Stimulated activated CD4-positive, alpha-beta T cell treated with anti-CD3 and anti-CD28 coated beads, TNF-alpha, amount 100 ng/mL, for 24 hours (primary cell): ENCODE measurements around the gene GSTK1.
"Not testable (repeated sequence)": the region's sequence is repeated elsewhere in the genome, so short reads cannot be mapped to it uniquely, and the experiment has no call there.

Experiments used
- DNase-seq, 3 experiments: peaks; one replicate each; pipeline ENCODE4 v3.0.0-alpha.2; 2020; ENCODE audit warnings: low read depth in 3 of 3

Gene GSTK1

GRCh38 chr7:143238289-143238980 is 24.8 kb upstream of the GSTK1 start:
- no peak for DNase-seq

DNA sequence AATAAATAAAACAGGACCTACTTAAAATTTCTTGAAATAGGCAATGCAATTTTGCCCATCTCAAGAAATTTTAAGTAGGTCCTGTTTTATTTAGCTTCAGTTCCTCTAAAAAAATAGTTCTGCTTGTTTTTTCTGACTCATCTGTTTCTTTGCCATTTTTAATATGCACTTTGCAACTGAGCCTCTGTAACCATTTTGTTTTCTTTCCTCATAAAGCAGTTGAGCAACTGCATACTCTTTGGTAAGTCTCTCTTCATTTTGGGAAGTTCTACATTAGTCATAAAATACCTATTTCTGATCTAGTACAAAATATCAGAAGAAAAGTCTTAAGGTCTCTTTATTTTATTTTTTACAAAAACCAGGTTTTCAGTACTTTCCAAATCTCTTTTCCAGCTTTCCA is 23.4 kb upstream of the GSTK1 start:
- DNase-seq: no peak

DNA sequence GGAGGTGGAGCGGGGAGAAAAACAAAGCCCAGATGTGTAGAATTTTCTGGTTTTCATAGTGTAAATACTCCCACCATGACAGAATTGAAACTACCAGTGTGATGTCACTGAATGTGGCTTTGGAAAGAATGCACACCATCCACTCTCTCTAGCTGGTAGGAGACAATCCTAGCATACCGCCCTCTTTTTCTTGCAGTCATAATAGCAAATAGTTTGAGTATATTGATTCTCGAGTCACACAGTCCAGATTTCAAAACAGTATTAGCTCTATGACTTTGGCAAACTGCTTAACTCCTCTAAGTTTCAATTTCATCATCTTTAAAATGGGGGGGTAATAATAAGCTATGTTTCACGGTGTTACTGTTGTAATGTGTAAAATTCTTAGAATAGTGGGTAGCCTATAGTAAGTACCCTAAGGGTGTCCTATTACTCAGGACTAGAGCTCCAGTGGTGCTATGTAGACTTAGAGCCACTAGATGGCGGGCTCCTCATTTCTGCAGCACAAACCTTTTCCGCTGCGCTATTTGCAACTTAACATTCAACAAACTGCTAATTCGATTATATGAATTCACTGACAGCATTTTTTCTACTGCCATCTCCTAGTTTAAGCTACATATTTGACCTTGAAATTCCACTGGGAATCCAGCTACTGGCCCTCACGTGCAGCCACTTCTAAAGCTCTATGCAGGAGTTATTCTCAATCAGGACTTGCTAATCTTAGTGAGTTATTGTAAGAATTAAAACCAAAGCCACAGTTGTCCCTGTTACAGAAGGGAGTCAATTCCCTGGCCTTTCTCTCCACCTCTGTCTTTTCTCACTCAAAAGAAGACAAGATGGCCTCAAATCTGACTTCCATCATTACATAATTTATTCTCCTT is 22.7 kb upstream of the GSTK1 start:
- DNase-seq: peak; percentile 18 to 62 (median 47)

- no peak for DNase-seq
Observed at GRCh38 chr7:143242306-143242705, 20.9 kb upstream of the GSTK1 start.

GRCh38 chr7:143243111-143243510 is 20.1 kb upstream of the GSTK1 start:
- no peak for DNase-seq

DNA sequence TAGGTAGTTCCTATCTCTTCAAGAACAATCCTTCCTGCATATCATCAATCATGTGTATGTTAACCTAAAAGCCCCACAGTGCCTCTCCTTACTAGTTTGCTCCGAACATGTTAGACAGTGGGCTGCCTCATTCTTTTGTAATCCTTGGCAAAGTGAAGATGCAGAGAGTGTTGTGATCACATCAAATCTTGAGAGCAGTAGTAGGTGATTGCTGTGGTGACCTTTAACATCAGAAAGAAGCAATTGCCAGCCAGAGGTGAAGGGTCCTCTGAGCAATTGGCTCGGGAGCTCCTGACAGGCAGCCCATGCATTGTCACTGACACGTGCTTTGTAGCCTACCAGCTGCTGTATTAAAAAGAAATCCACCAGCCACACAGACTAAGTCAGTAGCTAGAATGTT is 19.6 kb upstream of the GSTK1 start:
- no peak for DNase-seq

DNA sequence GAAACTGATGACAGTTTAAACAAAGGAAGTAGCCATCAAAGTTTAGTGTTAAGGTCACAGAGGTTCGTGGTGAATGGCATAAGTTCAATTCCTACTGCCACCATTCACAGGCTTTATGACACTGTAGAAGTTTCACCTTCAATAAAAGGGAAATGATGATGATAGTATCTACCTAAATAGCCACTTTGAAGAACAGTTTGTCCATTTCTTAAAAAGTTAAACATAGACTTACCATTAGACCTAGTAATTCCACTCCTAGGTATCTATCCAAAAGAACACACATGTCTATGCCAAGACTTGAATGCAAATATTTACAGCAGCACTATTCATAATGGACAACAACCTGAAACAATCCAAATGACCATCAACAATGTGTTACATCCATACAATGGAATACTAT is 18.9 kb upstream of the GSTK1 start:
- no peak for DNase-seq

GRCh38 chr7:143245123-143245522 is 18.1 kb upstream of the GSTK1 start:
- DNase-seq: no peak

- DNase-seq: no peak
Observed at GRCh38 chr7:143247372-143247771, 15.9 kb upstream of the GSTK1 start.

DNA sequence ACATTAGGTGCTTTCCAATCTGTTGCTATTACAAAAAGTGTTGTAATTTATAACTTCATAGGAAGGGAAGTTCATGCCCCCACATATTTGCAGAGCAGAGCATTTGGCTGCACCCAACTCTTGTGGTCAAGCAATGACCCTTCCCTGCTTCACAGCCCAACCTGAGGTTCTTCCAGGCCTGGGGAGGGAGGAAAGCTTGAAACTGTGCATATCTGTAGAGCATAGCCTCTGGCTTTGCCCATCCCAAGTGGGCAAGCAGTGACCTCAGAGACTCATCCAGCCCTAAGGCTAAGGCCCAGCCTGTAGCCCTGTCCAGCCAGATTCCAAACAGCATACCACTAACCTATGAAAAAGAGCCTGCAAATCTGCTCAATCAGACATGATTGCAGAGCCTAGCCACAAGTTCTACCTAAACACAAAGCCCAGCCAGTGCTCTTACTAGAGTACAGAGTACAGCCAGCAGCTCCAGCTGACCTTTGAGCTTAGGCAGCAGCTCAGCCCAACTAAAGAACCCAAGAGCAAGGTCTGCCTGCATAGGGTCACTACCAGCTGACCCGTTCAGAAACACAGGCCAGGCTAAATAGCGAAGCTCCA is 14.4 kb upstream of the GSTK1 start:
- DNase-seq: no peak

DNA sequence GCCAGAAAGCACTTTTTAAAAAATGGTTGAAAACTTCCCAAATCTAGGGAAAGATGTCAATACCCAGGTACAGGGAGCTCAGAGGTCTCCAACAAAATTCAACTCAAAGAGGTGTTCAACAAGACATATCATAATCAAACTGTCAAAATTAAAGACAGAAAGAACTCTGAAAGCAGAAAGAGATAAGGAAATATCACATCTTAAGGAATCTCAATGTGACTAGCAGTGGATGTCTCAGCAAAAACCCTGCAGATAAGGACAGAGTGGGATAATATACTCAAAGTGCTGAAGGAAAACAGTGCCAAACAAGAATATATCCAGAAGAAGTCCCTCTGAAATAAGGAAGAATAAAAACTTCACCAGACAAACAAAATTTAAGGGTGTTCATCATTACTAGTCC is 13.0 kb upstream of the GSTK1 start:
- DNase-seq: no peak

DNA sequence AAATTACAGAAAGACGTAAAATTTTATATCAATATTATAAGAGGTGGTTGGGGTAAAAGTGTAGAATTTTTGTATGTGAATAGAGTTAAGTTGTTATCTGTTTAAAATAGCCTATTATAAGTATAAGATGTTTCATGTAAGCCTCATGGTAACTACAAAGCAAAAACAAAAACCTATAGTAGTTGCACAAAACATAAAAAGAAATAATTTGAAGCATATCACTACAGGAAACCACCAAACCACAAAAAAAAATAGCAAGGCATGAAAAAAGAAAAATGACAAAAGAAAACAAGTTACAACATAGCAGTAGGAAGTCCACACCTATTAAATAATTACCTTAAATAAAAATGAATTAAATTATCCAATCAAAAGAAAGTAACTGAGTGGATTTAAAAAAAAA is 12.4 kb upstream of the GSTK1 start:
- DNase-seq: no peak

DNA sequence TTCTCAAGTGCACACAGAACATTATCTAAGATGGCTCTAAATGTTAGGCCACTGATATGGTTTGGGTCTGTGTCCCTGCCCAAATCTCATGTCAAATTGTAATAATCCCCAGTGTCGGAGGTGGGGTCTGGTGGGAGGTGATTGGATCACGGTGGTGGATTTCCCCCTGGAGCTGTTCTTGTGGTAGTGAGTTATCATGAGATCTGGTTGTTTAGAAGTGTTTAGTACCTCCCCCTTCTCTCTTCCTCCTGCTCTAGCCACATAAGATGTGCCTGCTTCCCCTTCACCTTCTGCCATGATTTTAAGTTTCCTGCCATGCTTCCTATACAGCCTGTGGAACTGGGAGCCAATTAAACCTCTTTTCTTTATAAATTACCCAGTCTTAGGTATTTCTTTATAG is 11.2 kb upstream of the GSTK1 start:
- DNase-seq: no peak

DNA sequence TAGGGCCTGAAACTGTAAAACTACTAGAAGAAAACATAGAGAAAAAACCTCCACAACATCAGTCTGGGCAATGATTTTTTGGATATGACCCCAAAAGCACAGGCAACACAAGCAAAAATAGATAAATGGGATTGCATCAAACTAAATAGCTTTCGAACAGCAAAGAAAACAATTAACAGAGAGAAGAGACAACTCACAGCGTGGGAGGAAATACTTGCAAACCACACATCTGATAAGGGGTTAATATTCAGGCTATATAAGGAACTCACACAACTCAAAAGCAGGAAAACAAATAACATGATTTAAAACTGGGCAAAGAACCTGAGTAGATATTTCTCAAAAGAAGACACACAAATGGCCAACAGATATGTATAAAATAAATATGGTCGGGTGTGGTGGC is 7.7 kb upstream of the GSTK1 start:
- DNase-seq: no peak

DNA sequence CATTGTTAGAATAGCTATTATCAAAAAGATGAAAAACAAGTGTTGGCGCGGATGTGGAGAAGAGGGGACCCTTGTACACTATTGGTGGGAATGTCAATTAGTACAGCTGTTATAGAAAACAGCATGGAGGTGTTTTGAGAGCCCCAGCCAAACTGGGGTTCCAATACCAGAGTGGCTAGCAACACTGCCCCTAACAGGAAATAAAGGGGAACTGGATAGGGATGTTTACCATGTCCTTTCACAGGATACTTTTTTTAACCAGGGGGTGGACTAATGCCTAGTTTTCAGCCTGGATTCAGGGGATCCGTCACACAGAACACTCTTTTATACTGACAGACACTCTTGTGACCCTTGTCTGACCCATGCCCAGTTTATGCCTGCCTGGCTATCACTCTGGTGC is 6.9 kb upstream of the GSTK1 start:
- DNase-seq: no peak

GRCh38 chr7:143256932-143257331 is 6.3 kb upstream of the GSTK1 start:
- DNase-seq: no peak

DNA sequence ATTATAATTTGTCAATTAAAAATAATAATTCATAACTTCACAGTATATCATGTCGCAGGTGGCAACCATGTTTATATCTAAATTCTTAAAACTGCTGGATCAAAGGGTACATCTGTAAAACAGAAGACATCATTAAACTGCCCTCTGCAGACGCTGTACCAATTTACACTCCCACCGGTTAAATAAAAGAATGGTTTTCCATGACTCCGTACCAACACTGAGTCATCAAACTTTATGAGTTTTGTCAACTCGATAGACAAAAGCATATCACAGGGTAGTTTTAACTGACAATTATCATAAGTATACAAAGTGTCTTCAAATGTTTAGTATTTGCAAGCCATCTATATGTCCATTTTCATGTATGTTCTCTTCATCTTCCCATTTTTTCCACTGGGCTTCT is 5.7 kb upstream of the GSTK1 start:
- DNase-seq: no peak

DNA sequence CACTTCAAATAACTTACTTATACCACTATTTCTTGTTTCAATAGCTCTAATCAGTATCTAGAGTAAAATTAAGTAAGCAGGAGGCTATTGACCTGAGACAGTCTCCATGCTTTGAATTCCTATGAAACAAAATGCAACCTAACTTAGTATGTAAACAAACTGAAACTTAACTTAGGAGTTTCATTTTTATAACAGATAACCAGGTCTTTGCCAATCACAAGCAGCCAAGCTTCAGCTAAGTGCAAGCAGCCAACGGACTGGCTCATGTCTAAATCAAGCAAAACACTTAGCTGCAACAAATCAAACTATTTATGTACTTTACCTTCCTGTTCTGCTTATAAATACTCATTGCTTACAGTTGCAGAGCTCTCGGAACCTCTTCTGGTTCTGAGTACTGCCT is 4.4 kb upstream of the GSTK1 start:
- no peak for DNase-seq

- no peak for DNase-seq
Observed at GRCh38 chr7:143259765-143260164, 3.5 kb upstream of the GSTK1 start.

GRCh38 chr7:143261901-143262300 is 1.3 kb upstream of the GSTK1 start:
- DNase-seq: no peak

DNA sequence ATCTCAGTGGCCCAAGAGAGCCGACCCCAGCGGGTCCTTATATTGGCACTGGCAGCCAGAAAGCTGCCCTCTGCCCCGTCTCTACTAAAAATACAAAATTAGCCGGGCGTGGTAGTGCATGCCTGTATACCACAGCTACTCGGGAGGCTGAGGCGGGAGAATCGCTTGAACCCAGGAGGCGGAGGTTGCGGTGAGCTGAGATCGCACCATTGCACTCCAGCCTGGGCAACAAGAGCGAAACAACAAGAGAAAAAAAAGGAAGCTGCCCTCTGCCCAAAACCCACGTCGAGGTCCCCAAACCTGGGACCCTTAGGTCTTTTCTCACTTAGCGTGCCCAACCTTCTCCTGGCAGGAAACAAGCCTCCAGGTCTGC is 941 bp downstream of the GSTK1 start:
- not testable (repeated sequence) for DNase-seq

GRCh38 chr7:143265017-143265693 is 1.9 kb downstream of the GSTK1 start:
- DNase-seq: no peak
